OCI-LY3 (cell line): Measurements from ENCODE around the gene HECTD4.

ENCODE experiments used
- EZH2phosphoT487 ChIP-seq: fragments of 200-600 bp; shearing (Covaris generic); IDR thresholded peaks from 2 replicates; pipeline ENCODE4 v1.6.1; 2018; ENCODE audit warnings: antibody characterized with exemption, mixed run types, low read depth
- TF ChIP-seq, protein P1 (sequence below): fragments of 200-600, 300-600 bp; sonication (generic); IDR thresholded peaks from 2 replicates; pipeline ENCODE4 v1.5.1; 2014; ENCODE audit warnings: antibody characterized with exemption, low read length, low read depth

DNA sequence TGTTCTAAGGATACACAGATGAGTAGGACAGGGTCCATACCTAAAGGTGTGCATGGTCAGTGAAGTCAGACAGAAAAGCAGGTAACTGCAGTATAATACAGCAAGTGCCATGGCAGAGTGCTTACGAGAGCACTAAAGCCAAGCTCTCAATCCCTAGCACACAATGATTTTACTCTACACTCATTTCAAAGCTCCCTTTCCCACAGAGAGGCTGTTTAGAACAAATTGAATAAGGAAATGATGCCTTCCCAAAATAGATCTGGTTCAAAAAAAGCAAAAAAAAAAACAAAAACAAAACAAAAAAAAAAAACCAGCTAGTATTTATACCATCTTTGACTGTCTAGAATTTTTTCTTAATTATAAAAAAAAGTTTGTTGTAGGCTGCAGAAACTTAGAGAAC, 74.1 kb downstream of the HECTD4 start:
- TF ChIP-seq, protein P1, sequence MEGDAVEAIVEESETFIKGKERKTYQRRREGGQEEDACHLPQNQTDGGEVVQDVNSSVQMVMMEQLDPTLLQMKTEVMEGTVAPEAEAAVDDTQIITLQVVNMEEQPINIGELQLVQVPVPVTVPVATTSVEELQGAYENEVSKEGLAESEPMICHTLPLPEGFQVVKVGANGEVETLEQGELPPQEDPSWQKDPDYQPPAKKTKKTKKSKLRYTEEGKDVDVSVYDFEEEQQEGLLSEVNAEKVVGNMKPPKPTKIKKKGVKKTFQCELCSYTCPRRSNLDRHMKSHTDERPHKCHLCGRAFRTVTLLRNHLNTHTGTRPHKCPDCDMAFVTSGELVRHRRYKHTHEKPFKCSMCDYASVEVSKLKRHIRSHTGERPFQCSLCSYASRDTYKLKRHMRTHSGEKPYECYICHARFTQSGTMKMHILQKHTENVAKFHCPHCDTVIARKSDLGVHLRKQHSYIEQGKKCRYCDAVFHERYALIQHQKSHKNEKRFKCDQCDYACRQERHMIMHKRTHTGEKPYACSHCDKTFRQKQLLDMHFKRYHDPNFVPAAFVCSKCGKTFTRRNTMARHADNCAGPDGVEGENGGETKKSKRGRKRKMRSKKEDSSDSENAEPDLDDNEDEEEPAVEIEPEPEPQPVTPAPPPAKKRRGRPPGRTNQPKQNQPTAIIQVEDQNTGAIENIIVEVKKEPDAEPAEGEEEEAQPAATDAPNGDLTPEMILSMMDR, result no peak
- TF ChIP-seq EZH2phosphoT487, result no peak
